ENCODE measurements around the gene RASSF5.

RASSF5 gene

DNA sequence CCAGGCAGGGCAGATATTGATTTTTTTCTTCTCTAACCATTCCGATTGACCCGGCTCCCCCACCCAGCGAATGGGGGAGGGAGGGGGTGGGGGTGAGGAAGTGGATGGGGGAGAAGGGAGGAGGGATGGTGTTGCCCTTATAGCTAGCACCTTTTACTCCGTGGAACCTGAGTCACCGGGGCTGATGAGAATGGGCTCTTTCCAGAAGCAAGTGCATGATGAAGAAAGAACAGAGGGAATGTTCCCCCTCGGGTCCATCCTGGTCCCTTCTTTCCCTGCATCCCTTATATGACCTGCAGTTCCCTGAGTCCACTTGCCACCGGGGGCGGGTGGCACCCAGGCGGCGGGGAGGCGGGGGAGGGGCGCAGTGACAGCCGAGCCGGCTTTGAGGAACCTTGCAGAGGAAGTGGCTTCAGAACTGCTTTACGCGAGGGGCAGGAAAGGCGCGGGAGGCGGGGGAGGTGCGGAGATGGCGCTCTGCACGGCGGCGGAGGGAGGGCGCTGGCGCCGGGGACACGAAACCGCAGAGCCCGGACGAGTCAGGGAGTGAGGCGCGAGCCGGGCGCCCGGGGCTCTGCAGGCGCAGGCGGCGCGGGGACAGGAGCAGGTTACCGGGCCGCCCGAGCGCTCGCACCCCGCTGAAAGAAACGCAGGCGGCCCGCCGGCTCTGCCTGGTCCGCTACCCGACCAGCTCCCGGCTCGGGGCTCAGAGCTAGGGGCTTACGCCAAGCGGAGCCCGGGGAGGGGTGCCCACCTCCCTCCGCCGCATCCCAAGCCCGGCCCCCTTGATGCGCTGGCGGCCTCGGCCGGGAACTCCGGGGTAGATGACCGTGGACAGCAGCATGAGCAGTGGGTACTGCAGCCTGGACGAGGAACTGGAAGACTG lies 49.7 kb downstream of the RASSF5 start:
- peak overlapping the region; percentile 52 for H3K4me3 ChIP-seq (ENCODE audit: low read depth, low read length)
- DNase-seq (ENCODE audit: low read depth), result peak; percentile 34
- TF ChIP-seq, protein P1, sequence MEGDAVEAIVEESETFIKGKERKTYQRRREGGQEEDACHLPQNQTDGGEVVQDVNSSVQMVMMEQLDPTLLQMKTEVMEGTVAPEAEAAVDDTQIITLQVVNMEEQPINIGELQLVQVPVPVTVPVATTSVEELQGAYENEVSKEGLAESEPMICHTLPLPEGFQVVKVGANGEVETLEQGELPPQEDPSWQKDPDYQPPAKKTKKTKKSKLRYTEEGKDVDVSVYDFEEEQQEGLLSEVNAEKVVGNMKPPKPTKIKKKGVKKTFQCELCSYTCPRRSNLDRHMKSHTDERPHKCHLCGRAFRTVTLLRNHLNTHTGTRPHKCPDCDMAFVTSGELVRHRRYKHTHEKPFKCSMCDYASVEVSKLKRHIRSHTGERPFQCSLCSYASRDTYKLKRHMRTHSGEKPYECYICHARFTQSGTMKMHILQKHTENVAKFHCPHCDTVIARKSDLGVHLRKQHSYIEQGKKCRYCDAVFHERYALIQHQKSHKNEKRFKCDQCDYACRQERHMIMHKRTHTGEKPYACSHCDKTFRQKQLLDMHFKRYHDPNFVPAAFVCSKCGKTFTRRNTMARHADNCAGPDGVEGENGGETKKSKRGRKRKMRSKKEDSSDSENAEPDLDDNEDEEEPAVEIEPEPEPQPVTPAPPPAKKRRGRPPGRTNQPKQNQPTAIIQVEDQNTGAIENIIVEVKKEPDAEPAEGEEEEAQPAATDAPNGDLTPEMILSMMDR (conservative IDR thresholded peaks at IDR 0.05; ENCODE audit: low read depth, low read length), result no peak

DNA sequence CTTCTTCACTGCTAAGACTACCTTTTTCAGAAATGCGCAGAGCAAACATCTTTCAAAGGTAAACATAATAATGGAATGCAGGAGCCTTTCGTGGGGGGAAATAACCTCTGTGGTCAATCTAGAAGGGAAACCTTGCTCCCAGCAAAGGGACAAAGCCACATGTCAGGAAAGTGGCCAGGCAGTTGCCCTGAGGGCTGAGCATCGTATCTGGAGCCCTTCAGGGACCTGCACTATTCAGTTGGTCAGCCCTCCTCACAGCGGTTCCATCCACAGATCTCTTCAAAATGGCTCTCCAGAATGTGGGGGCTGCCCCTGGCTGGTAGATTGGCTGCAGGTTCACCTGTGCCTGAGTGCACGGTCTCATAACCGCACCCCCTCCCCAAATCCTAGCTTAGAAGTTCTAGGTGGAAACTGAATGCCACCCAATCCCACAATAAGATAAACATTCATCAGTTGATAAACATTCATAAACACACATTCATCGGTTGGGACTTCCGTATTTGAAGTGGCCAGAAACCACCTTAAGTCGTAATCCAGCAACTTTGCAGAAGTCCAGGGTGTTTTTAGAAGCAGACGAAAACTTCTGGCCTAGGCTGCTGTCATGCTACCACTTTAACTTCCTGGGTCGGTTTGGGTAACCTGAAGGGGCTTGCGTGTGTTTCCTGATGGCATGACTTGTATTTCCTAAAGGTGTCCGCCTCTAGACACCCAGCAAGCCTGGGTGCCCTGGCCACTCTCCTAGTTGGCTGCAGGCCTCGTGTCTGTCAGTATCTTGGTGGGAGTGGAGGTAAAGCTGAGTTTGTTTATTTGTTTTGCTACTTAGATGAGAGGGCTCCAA lies 50.5 kb downstream of the RASSF5 start:
- DNase-seq (ENCODE audit: low read depth), result no peak
- TF ChIP-seq, protein P1 (conservative IDR thresholded peaks at IDR 0.05; ENCODE audit: low read depth, low read length), result no peak
- H3K4me3 ChIP-seq (ENCODE audit: low read depth, low read length), result no peak overlapping the region

DNA sequence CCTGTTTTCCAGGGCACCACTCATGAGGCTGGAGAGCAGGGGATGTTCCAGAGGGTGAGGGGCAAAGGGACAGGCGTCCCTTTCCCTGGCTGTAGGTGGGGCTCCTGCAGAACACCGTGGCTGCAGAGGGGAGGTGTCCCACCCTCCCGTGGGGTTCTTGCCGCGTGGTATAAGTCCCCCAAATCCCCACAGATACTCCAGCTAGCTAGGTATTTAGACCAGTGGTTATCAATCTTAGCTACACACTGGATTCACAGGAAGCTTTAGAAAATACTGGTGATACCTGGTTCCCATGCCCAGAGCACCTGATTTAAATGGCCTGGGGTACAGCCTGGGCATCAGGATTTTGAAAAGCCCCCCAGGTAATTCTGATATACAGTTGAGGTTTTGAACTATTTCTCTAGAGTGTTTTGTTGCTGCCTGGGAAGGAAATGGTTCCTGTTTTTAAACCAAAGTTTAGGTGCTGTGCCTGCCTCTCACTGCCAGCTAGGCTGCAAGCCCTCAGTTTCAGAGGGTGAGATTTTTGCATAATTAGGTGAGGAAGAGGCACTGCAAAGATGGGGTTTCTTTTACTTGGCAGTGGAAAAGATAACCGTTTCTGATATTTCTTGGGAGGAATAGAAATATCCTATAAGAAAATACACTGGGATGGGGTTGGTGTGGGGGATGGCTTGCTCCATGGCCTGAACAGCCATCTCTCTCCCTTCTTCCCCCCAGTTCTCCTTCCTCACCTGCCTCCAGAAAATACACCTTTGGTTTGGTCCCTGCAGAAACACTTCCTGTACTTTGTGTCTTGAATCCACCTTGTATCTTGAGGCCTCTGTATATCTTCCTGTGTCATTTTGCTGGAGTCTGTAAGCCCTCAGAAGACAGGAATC lies 51.7 kb downstream of the RASSF5 start:
- DNase-seq (ENCODE audit: low read depth), result no peak
- TF ChIP-seq, protein P1 (conservative IDR thresholded peaks at IDR 0.05; ENCODE audit: low read depth, low read length), result no peak
- H3K4me3 ChIP-seq (ENCODE audit: low read depth, low read length), result no peak overlapping the region

DNA sequence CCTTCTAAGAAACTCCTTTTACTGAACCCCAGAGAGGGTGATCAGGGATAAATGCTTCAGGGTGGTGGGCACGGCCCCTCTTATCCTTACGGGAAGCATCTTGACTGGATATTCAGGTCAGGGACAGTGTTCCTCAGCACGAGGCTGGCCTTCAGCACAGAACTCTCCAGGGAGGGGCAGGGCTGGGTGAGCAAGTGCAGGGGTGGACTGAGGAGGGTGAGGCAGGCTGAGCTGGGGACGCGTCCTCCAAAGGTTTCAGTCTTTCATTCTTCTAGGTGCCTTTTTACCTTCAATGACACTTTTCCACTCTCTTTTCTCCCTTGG lies 52.3 kb downstream of the RASSF5 start:
- TF ChIP-seq, protein P1 (conservative IDR thresholded peaks at IDR 0.05; ENCODE audit: low read depth, low read length), result no peak
- H3K4me3 ChIP-seq (ENCODE audit: low read depth, low read length), result no peak overlapping the region
- DNase-seq (ENCODE audit: low read depth), result no peak

DNA sequence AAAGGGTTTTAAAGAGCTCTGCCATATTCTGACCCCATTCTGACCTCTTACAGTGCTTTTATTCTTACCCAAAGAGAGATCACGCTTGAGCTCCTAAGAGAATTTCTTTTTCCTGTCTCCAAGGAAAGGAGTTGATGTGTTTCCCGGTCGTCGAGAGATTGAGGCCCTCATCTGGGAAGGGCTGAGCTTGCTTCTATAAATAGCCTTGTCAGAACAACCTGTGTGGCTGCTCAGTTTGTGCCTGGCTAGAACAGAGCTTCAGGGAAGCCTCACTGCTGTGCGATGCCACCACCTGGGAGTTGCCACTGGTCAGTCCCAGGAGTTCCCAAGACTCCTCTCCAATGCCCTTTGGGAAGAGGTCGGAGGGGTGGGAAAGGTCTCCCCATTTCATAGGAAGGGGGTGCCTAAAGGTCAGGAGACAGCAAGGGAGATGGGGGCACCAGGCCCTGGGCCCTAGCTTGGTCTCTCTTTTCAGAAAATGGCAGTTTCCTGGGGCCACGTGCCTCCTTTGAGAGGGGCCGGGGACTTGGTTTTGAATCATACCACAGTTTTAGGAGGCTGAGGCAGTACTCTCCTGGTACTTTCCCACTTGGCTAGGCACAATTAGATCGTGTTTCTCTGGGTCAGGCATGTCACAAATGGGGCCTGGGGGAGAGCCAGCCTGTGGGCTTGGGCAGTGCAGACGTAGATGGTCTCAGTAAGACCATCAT lies 52.8 kb downstream of the RASSF5 start:
- no peak overlapping the region for H3K4me3 ChIP-seq (ENCODE audit: low read depth, low read length)
- TF ChIP-seq, protein P1 (conservative IDR thresholded peaks at IDR 0.05; ENCODE audit: low read depth, low read length), result no peak
- DNase-seq (ENCODE audit: low read depth), result peak; percentile 34

Measured in choroid plexus epithelial cell (primary cell).